SKM-1 treated with dmso at 0.1 percent for 144 hours (cell line): ENCODE data around the gene CACNA2D3.
A peak's percentile ranks its signal among the peaks of the same experiment; 100 is the strongest.

ENCODE experiments used
- DNase-seq: peaks from one replicate; lab custom pipeline; 2025; ENCODE audit not compliant: unreplicated experiment; lab: John Stamatoyannopoulos, UW

Gene CACNA2D3

GRCh38 chr3:54659347-54659746 lies 537.0 kb downstream of the CACNA2D3 start:
- DNase-seq, result no peak

GRCh38 chr3:54660714-54661132 lies 538.4 kb downstream of the CACNA2D3 start:
- no peak for DNase-seq

- no peak for DNase-seq
These were observed 538.8 kb downstream of the CACNA2D3 start for GRCh38 chr3:54661151-54661550.

- DNase-seq, result no peak
These were observed 541.2 kb downstream of the CACNA2D3 start for GRCh38 chr3:54663501-54664011.

- no peak for DNase-seq
These were observed 542.8 kb downstream of the CACNA2D3 start for GRCh38 chr3:54665016-54665600.

GRCh38 chr3:54668236-54668635 lies 545.9 kb downstream of the CACNA2D3 start:
- DNase-seq, result no peak

- DNase-seq, result no peak
These were observed 548.0 kb downstream of the CACNA2D3 start for GRCh38 chr3:54670201-54671000.

GRCh38 chr3:54671511-54671910 lies 549.2 kb downstream of the CACNA2D3 start:
- DNase-seq, result no peak

GRCh38 chr3:54676087-54676486 lies 553.7 kb downstream of the CACNA2D3 start:
- DNase-seq, result no peak

- DNase-seq, result no peak
These were observed 559.4 kb downstream of the CACNA2D3 start for GRCh38 chr3:54681706-54682105.

GRCh38 chr3:54685213-54685612 lies 562.9 kb downstream of the CACNA2D3 start:
- no peak for DNase-seq

- DNase-seq, result no peak
These were observed 569.0 kb downstream of the CACNA2D3 start for GRCh38 chr3:54691289-54691771.

- no peak for DNase-seq
These were observed 574.0 kb downstream of the CACNA2D3 start for GRCh38 chr3:54696313-54696712.

GRCh38 chr3:54698054-54698453 lies 575.7 kb downstream of the CACNA2D3 start:
- no peak for DNase-seq

GRCh38 chr3:54703923-54704322 lies 581.6 kb downstream of the CACNA2D3 start:
- DNase-seq, result no peak

- DNase-seq, result no peak
These were observed 583.4 kb downstream of the CACNA2D3 start for GRCh38 chr3:54705730-54706129.

- no peak for DNase-seq
These were observed 584.4 kb downstream of the CACNA2D3 start for GRCh38 chr3:54706738-54707137.

- no peak for DNase-seq
These were observed 587.4 kb downstream of the CACNA2D3 start for GRCh38 chr3:54709785-54710184.

GRCh38 chr3:54710954-54711353 lies 588.6 kb downstream of the CACNA2D3 start:
- DNase-seq, result no peak

- no peak for DNase-seq
These were observed 590.2 kb downstream of the CACNA2D3 start for GRCh38 chr3:54712539-54712938.

- no peak for DNase-seq
These were observed 590.7 kb downstream of the CACNA2D3 start for GRCh38 chr3:54713031-54713430.

- DNase-seq, result peak; percentile 88
These were observed 591.1 kb downstream of the CACNA2D3 start for GRCh38 chr3:54713455-54713854.
